ENCODE results near the gene CASZ1. TPM values are rescaled to one million over a fixed set of nuclear protein-coding genes. Genes with fewer than 3 reads are reported as not detected.

CASZ1 gene
- total RNA-seq, 4 donors from 2014 or later = 21.9 to 60.2 (median 29.6) TPM

- Histone ChIP-seq H3K27me3 (no peaks in the 10 kb centered on the region), H3K4me1 (peaks cover 17 to 43% (median 21%) of the 10 kb centered on the region in 4 donors), H3K4me3 (no peak overlapping the region), H3K9me3 (no peaks in the 10 kb centered on the region), H3K36me3 (no peaks in the 10 kb centered on the region), H3K27ac (replicated peaks in 1 of 4) (no peak overlapping the region)
- TF ChIP-seq POLR2AphosphoS5 (IDR thresholded peaks at IDR 0.05) = no peak
- TF ChIP-seq CTCF (IDR thresholded peaks at IDR 0.05) = no peak
- no peak for TF ChIP-seq POLR2A (IDR thresholded peaks at IDR 0.05; ENCODE audit: low read depth)
- no peak for TF ChIP-seq EP300 (IDR thresholded peaks at IDR 0.05)
- no peak for DNase-seq (ENCODE audit: extremely low spot score)
- intact Hi-C loops (cut with DNase I) = no loop called here
- WGBS = 49% methylated on average over 24 of the region's 24 CpGs
Observed at GRCh38 chr1:10734962-10735544, 61.4 kb downstream of the CASZ1 start.

GRCh38 chr1:10734375-10734774, 62.1 kb downstream of the CASZ1 start:
- no peak for TF ChIP-seq POLR2A (IDR thresholded peaks at IDR 0.05; ENCODE audit: low read depth)
- no peak for TF ChIP-seq EP300 (IDR thresholded peaks at IDR 0.05)
- TF ChIP-seq POLR2AphosphoS5 (IDR thresholded peaks at IDR 0.05) = no peak
- no peak for TF ChIP-seq CTCF (IDR thresholded peaks at IDR 0.05)
- Histone ChIP-seq H3K27me3 (no peaks in the 10 kb centered on the region), H3K36me3 (no peaks in the 10 kb centered on the region), H3K4me1 (peaks cover 17 to 43% (median 21%) of the 10 kb centered on the region in 4 donors), H3K9me3 (no peaks in the 10 kb centered on the region), H3K27ac (replicated peaks in 1 of 4) (no peak overlapping the region), H3K4me3 (no peak overlapping the region)
- DNase-seq (ENCODE audit: extremely low spot score) = no peak
- intact Hi-C loops (cut with DNase I) = no loop called here
- WGBS = 70% methylated on average over 6 of the region's 6 CpGs

GRCh38 chr1:10733474-10734366, 62.7 kb downstream of the CASZ1 start:
- H3K27me3 ChIP-seq = no peaks in the 10 kb centered on the region
- no peak for DNase-seq (ENCODE audit: extremely low spot score)
- TF ChIP-seq EP300 (IDR thresholded peaks at IDR 0.05) (no peak), POLR2A (IDR thresholded peaks at IDR 0.05; ENCODE audit: low read depth) (no peak), POLR2AphosphoS5 (IDR thresholded peaks at IDR 0.05) (no peak), CTCF (IDR thresholded peaks at IDR 0.05) (no peak)
- no peaks in the 10 kb centered on the region for H3K9me3 ChIP-seq
- no peaks in the 10 kb centered on the region for H3K36me3 ChIP-seq
- no peak overlapping the region for H3K4me3 ChIP-seq
- H3K4me1 ChIP-seq = peaks cover 17 to 43% (median 21%) of the 10 kb centered on the region in 4 donors
- 83% methylated on average over 10 of the region's 11 CpGs for WGBS
- H3K27ac ChIP-seq (replicated peaks in 1 of 4) = no peak overlapping the region
- intact Hi-C loops (cut with DNase I) = no loop called here

- H3K4me1 ChIP-seq = peaks cover 18 to 43% (median 21%) of the 10 kb centered on the region in 4 donors
- TF ChIP-seq CTCF (IDR thresholded peaks at IDR 0.05) (no peak), POLR2AphosphoS5 (IDR thresholded peaks at IDR 0.05) (no peak), EP300 (IDR thresholded peaks at IDR 0.05) (no peak), POLR2A (IDR thresholded peaks at IDR 0.05; ENCODE audit: low read depth) (no peak)
- DNase-seq (ENCODE audit: extremely low spot score) = no peak
- no peaks in the 10 kb centered on the region for H3K36me3 ChIP-seq
- intact Hi-C loops (cut with DNase I) = no loop called here
- no peaks in the 10 kb centered on the region for H3K9me3 ChIP-seq
- 78% methylated on average over 7 of the region's 7 CpGs for WGBS
- H3K27me3 ChIP-seq = no peaks in the 10 kb centered on the region
- H3K4me3 ChIP-seq = no peak overlapping the region
- no peak overlapping the region for H3K27ac ChIP-seq (replicated peaks in 1 of 4)
Observed at GRCh38 chr1:10730985-10731384, 65.5 kb downstream of the CASZ1 start.
